GM23248 (cell line): ENCODE data around the gene SYT15.

Experiments used
- EZH2 ChIP-seq: fragments of 200-600 bp; sonication (generic); IDR thresholded peaks from 2 replicates; pipeline ENCODE4 v1.6.1; 2018; ENCODE audit warnings: antibody characterized with exemption, mild to moderate bottlenecking; ENCODE audit not compliant: insufficient read depth, poor library complexity, severe bottlenecking
- EZH2phosphoT487 ChIP-seq: fragments of 200-600 bp; sonication (generic); IDR thresholded peaks from 2 replicates; pipeline ENCODE4 v1.6.1; 2018; ENCODE audit warnings: antibody characterized with exemption, moderate library complexity, mild to moderate bottlenecking, low read depth; ENCODE audit not compliant: insufficient read depth

GRCh38 chr10:46544989-46545791, 33.7 kb upstream of the SYT15 start:
- TF ChIP-seq EZH2phosphoT487 = no peak
- no peak for TF ChIP-seq EZH2
